ENCODE data around the gene MZT1.

The MZT1 gene

DNA sequence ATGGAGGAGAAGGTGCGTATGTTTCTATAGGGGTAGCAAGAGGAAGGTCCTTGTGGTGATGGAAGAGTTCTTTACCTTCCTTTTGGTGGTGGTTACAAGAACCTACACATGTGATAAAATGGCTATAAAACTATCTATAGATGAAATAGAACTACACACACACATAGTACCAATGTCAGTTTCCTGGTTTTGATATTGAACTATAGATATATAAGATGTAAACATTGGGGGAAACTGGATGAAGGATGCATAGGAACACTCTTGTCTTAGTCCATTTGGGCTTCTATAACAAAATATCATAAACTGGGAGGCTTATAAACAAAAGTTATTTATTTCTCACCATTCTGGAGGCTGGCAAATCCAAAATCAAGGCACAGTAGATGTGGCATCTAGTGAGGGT, 47.1 kb downstream of the MZT1 start:
- DNase-seq (ENCODE audit: low read depth in 2 of 2), result no peak

DNA sequence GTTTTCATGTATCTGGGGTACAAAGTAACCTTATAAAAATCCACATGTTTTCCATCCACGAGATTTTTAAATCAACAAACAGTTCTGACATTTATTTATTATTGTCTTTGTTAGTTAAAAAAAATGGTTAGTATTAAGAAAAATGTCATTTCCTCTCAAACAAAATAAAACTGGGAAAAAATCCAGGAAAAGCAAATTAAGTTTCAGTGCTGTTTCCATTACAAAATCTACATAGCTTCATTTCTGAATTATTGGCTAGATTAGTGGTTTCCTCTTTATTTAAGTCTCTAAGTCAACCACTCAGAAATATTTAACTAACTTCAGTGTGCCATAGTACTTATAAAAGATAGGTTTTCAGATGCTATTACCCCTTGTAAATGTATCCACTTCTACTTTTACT, 49.1 kb downstream of the MZT1 start:
- no peak for DNase-seq (ENCODE audit: low read depth in 2 of 2)

DNA sequence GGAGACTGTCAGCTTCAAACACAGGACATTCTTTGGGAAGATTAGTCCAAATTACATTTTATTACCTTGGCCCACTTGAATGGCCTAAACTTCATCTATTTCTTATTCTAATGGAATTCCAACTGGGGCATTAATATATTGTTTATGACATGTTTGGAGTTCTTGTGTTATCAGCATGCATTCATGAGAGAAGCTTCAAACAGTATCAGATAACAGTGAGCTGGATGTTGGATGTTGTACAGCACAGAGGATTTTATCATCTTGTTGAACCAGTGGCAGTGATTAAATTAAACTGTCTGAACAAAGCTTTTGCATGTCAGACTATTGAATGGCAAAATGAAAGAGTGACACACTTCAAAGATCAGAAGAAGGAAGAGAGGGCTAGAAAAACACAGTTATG, 50.0 kb downstream of the MZT1 start:
- DNase-seq (ENCODE audit: low read depth in 2 of 2), result no peak

DNA sequence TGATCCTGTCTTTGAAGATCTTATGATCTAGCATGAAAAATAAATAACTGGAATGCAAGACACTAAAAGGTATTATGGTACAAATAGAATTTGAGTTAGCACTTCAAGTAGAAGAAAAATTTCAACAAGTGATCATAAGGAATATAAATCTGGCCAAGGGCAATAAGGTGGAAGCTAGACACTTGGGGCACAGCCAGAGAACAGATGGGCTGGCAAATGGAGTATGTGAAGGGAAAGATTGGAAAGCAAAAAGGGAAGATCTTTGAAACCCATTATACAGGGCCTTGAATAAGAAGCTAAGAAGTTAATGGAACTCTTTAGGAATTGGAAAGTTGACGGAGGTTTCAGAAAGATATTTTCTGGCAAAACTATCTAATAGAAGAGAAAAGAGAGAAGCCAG, 61.0 kb downstream of the MZT1 start:
- DNase-seq (ENCODE audit: low read depth in 2 of 2), result no peak

DNA sequence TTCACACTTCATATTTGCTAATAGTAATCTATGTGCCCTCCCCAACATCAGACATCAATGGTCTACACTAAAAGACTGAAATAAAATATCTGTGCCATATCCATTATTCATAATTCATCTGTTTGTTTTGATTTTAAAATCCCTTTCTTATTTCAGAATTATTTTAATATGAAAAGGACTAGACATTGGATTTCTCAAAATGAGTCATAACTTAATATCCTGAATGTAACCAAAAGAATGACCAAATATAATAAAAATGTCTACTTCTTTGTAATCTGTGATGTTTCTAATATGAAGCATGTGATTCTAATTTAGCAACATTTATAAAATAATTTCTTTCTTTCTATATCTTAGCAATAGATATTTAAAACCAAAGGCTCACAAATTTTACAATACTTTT, 64.9 kb downstream of the MZT1 start:
- no peak for DNase-seq (ENCODE audit: low read depth in 2 of 2)
